ENCODE measurements around the gene SPATA19. TPM values are rescaled to one million over a fixed set of nuclear protein-coding genes. Genes with fewer than 3 reads are reported as not detected.

SPATA19 gene
- polyA plus RNA-seq, 2 of the 4 experiments (the other 2 are of a cell fraction), result not detected

DNA sequence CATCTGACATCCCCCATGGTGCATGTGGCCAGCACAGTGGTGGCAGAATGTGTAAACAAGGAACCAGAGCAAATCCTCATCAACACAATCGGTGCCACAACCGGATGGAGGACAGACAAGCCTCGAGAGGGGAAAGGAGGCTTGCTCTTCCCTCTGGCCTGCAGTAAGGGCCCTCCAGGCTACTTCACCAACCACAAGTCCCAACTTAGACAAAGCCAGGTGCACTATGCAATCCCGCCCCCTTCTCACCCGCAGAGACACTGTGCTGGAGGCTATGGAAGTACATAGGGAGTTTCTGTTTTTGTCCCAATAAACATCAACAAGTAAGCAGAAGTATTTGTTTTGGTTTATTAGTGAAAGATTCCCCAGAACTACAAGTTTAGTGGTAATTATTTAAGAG is 54.3 kb downstream of the SPATA19 start:
- CTCF ChIA-PET, result no interaction called here

More for the DNA sequence above, 54.3 kb downstream of the SPATA19 start:
- TF ChIP-seq, protein P1, sequence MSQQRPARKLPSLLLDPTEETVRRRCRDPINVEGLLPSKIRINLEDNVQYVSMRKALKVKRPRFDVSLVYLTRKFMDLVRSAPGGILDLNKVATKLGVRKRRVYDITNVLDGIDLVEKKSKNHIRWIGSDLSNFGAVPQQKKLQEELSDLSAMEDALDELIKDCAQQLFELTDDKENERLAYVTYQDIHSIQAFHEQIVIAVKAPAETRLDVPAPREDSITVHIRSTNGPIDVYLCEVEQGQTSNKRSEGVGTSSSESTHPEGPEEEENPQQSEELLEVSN (IDR thresholded peaks at IDR 0.05; ENCODE audit: borderline replicate concordance, low read depth), result no peak
- TF ChIP-seq HOXB5 (CRISPR knock-in tag; IDR thresholded peaks at IDR 0.05) (no peak), ZNF302 (CRISPR knock-in tag; IDR thresholded peaks at IDR 0.05) (no peak), RFX5 (IDR thresholded peaks at IDR 0.05) (no peak)
- TF ChIP-seq, protein P2, sequence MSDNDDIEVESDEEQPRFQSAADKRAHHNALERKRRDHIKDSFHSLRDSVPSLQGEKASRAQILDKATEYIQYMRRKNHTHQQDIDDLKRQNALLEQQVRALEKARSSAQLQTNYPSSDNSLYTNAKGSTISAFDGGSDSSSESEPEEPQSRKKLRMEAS (IDR thresholded peaks at IDR 0.05), result no peak
- Histone ChIP-seq H3K4me2 (no peak overlapping the region), H3K4me1 (no peaks in the 10 kb centered on the region), H3K9me3 (no peaks in the 10 kb centered on the region), H3K4me3 (no peak overlapping the region), H3K27ac (no peak overlapping the region)
- no peak for ATAC-seq
- POLR2A ChIA-PET, result no interaction called here
- FAIRE-seq, result no peak
- no peak for DNase-seq (ENCODE audit: low read depth in 1 of 2, low spot score in 1 of 2)
- 0% methylated on average over 5 of the region's 5 CpGs for WGBS (ENCODE audit: missing lambda C conversion rate)

Other genes starting within 250 kb of the SPATA19 start
- gene IGSF9B, start 111.5 kb upstream of the SPATA19 start, polyA plus RNA-seq (2011; rRNA removed), result 0.41 and 0.99 TPM in 2 replicates
- gene IGSF9B, start 111.5 kb upstream of the SPATA19 start, polyA plus RNA-seq (2017; fragmentation: RNase III; extraction: RNeasy Plus Mini Kit Qiagen cat#74134 plus additional on column Dnase treatment), result 0.34 to 0.61 TPM (median 0.41 TPM) in 3 replicates
- gene JAM3, start 223.6 kb upstream of the SPATA19 start, polyA plus RNA-seq (2011; rRNA removed), result 2.6 and 5.2 TPM in 2 replicates
- 4.0 to 4.6 TPM (median 4.1 TPM) in 3 replicates for gene JAM3, start 223.6 kb upstream of the SPATA19 start, polyA plus RNA-seq (2017; fragmentation: RNase III; extraction: RNeasy Plus Mini Kit Qiagen cat#74134 plus additional on column Dnase treatment)

Measured in A549 (cell line).